HCT116 (cell line): ENCODE measurements around the gene AFDN. TPM values are rescaled to one million over a fixed set of nuclear protein-coding genes. Genes with fewer than 3 reads are reported as not detected.

ENCODE experiments used
- ATAC-seq: fragments of 200-7000 bp; cut with Tn5 transposase; 2 replicates; pipeline ENCODE4 v1.9.1; 2020; ENCODE audit warnings: mild to moderate bottlenecking, moderate library complexity
- BruUV-seq: library from RNA; stranded (reverse); fragments of 400-500 nt; replicated peaks from 2 replicates; lab custom pipeline; 2021; lab: Mats Ljungman, UMichigan
- CTCF ChIA-PET: fragments of 300-600 bp; sonication (Branson Sonifier 250); formaldehyde crosslinking; loops from one replicate; lab custom pipeline; 2021; ENCODE audit warnings: antibody characterized with exemption; lab: Charles Lee
- POLR2A ChIA-PET: fragments of 300-600, 350-600 bp; sonication (Branson Sonifier 250); formaldehyde crosslinking; loops from one replicate; lab custom pipeline; 2021; ENCODE audit warnings: antibody characterized with exemption; lab: Charles Lee
- RAD21 ChIA-PET, 2 experiments: fragments of 300-600 bp; sonication (Branson Sonifier 250); formaldehyde crosslinking; loops; one replicate each; lab custom pipeline; 2023; ENCODE audit warnings: low total read pairs in 2 of 2; ENCODE audit not compliant: uncharacterized antibody in 2 of 2, unreplicated experiment in 2 of 2, low non-redundant PET in 1 of 2; lab: Charles Lee
- DNase-seq: peaks from one replicate; pipeline ENCODE4 v3.0.0-alpha.2; 2010; ENCODE audit warnings: low read depth, low spot score
- H2AFZ ChIP-seq: fragments of 200-600 bp; shearing (Covaris generic), sonication (generic); 2 replicates; pipeline ENCODE4 v1.6.1; 2017; ENCODE audit warnings: low read depth, mixed run types, mixed read lengths, antibody characterized with exemption, low read length; ENCODE audit not compliant: poor library complexity, severe bottlenecking
- H3K27ac ChIP-seq: 2 replicates; pipeline ENCODE4 v1.5.1; 2012; ENCODE audit warnings: low read depth, low read length
- H3K27me3 ChIP-seq: fragments of 200-600 bp; sonication (generic); 2 replicates; pipeline ENCODE4 v1.6.1; 2016; ENCODE audit warnings: mixed run types, low read length, mixed read lengths; ENCODE audit not compliant: insufficient read depth
- H3K36me3 ChIP-seq, 2 experiments: fragments of 200-500 bp in 1 of 2; fragments of 200-600 bp in 1 of 2; sonication (Bioruptor generic) in 1 of 2; sonication (generic) in 1 of 2; 2 replicates each; pipeline versions ENCODE4 v1.5.1 to v1.6.1; 2014 to 2016; ENCODE audit warnings: low read length in 2 of 2, inconsistent platforms in 1 of 2, mixed read lengths in 1 of 2, mixed run types in 1 of 2; ENCODE audit not compliant: insufficient read depth in 2 of 2, control insufficient read depth in 1 of 2
- H3K4me1 ChIP-seq, 2 experiments: fragments of 200-600 bp in 1 of 2; sonication (generic) in 1 of 2; 2 replicates each; pipeline versions ENCODE4 v1.5.1 to v1.6.1; 2012 to 2017; ENCODE audit warnings: low read length in 2 of 2, inconsistent platforms in 1 of 2, mild to moderate bottlenecking in 1 of 2, mixed read lengths in 1 of 2, mixed run types in 1 of 2, moderate library complexity in 1 of 2; ENCODE audit not compliant: insufficient read depth in 2 of 2, control insufficient read depth in 1 of 2
- H3K4me2 ChIP-seq: fragments of 200-600 bp; sonication (generic); 2 replicates; pipeline ENCODE4 v1.6.1; 2017; ENCODE audit warnings: mixed run types, low read length, mixed read lengths
- H3K4me3 ChIP-seq, 2 experiments: fragments of 200-600 bp in 1 of 2; sonication (generic) in 1 of 2; replicated peaks in 1 of 2; 2 replicates each; pipeline ENCODE4 v1.5.1; 2011 to 2016; ENCODE audit warnings: low read length in 2 of 2, control low read depth in 1 of 2, low read depth in 1 of 2, mild to moderate bottlenecking in 1 of 2, mixed read lengths in 1 of 2, mixed run types in 1 of 2
- H3K79me2 ChIP-seq: fragments of 200-600 bp; sonication (generic); 2 replicates; pipeline ENCODE4 v1.6.1; 2017; ENCODE audit warnings: mild to moderate bottlenecking, mixed run types, low read length, moderate library complexity, mixed read lengths; ENCODE audit not compliant: insufficient read depth
- H3K9ac ChIP-seq: fragments of 200-600 bp; sonication (generic); 2 replicates; pipeline ENCODE4 v1.6.1; 2016; ENCODE audit warnings: low read length, mixed read lengths
- H3K9me2 ChIP-seq: fragments of 200-600 bp; sonication (generic), shearing (Covaris generic); 2 replicates; pipeline ENCODE4 v1.6.1; 2017; ENCODE audit warnings: mixed run types, mild to moderate bottlenecking, moderate library complexity; ENCODE audit not compliant: insufficient read depth
- H3K9me3 ChIP-seq, 2 experiments: fragments of 200-500 bp in 1 of 2; fragments of 200-600 bp in 1 of 2; sonication (Bioruptor generic) in 1 of 2; sonication (generic) in 1 of 2; 2 replicates each; pipeline ENCODE4 v1.6.1; 2014 to 2017; ENCODE audit warnings: low read length in 2 of 2, mixed read lengths in 2 of 2, inconsistent platforms in 1 of 2, low read depth in 1 of 2, mild to moderate bottlenecking in 1 of 2, mixed run types in 1 of 2, moderate library complexity in 1 of 2; ENCODE audit not compliant: control insufficient read depth in 1 of 2, insufficient read depth in 1 of 2
- H4K20me1 ChIP-seq: fragments of 200-600 bp; sonication (generic), shearing (Covaris generic); 2 replicates; pipeline ENCODE4 v1.6.1; 2017; ENCODE audit warnings: mixed run types, mild to moderate bottlenecking, moderate library complexity; ENCODE audit not compliant: insufficient read depth
- ATF3 ChIP-seq: IDR thresholded peaks from 2 replicates; pipeline ENCODE4 v1.6.1; 2012
- EZH2 ChIP-seq: fragments of 200-600 bp; sonication (generic); IDR thresholded peaks from 2 replicates; pipeline ENCODE4 v1.6.1; 2017; ENCODE audit warnings: antibody characterized with exemption, mixed run types
- EZH2phosphoT487 ChIP-seq: fragments of 200-600 bp; IDR thresholded peaks from 2 replicates; pipeline ENCODE4 v1.6.1; 2018; ENCODE audit warnings: antibody characterized with exemption, borderline replicate concordance
- POLR2A ChIP-seq: IDR thresholded peaks from 2 replicates; pipeline ENCODE4 v1.7.0; 2011; ENCODE audit warnings: borderline replicate concordance; ENCODE audit not compliant: insufficient read depth, insufficient read length; ENCODE audit errors: extremely low read depth
- RAD21 ChIP-seq: IDR thresholded peaks from 2 replicates; pipeline ENCODE4 v1.6.1; 2012; ENCODE audit warnings: low read depth, mild to moderate bottlenecking
- SIN3A ChIP-seq: IDR thresholded peaks from 2 replicates; pipeline ENCODE4 v1.6.1; 2012; ENCODE audit warnings: low read depth
- SRF ChIP-seq: IDR thresholded peaks from 2 replicates; pipeline ENCODE4 v1.6.1; 2012; ENCODE audit warnings: low read depth
- TCF7L2 ChIP-seq: IDR thresholded peaks from 2 replicates; pipeline ENCODE4 v1.7.0; 2011; ENCODE audit warnings: borderline replicate concordance, inconsistent platforms; ENCODE audit not compliant: insufficient read depth, insufficient read length; ENCODE audit errors: extremely low read depth
- intact Hi-C: fragments of 100-400 bp; cut with micrococcal nuclease; formaldehyde crosslinking; loops from 2 replicates; pipeline ENCODE4 v1.10.0; 2022
- total RNA-seq: library from RNA; stranded (reverse); gene quantifications from one replicate; pipeline ENCODE4 v1.2.1, GENCODE V29; 2021; ENCODE audit not compliant: unreplicated experiment

AFDN gene
- total RNA-seq, 1 experiment from 2014 or later = 59.4 TPM

GRCh38 chr6:167831281-167831828, 4.6 kb downstream of the AFDN start:
- ChIA-PET RAD21 (no interaction called here), POLR2A (no interaction called here), CTCF (no interaction called here)
- no peak for DNase-seq
- Histone ChIP-seq H3K79me2 (peaks cover 89% of the 10 kb centered on the region), H3K4me2 (peak overlapping the region; percentile 55), H3K36me3 (no peaks in the 10 kb centered on the region), H3K27me3 (no peaks in the 10 kb centered on the region), H3K4me3 (no peak overlapping the region), H4K20me1 (peaks cover 36% of the 10 kb centered on the region), H3K9me2 (no peaks in the 10 kb centered on the region), H3K4me1 (peaks cover 10 to 47% of the 10 kb centered on the region in 2 experiments), H2AFZ (no peak overlapping the region), H3K9ac (no peak overlapping the region), H3K9me3 (no peaks in the 10 kb centered on the region), H3K27ac (no peak overlapping the region)
- TF ChIP-seq TCF7L2 (no peak), RAD21 (no peak), SRF (no peak), ATF3 (no peak), POLR2A (no peak), EZH2 (no peak)
- intact Hi-C loops = no loop called here
- no TSS peak for BruUV-seq
- no peak for ATAC-seq

GRCh38 chr6:167832497-167833395, 6.0 kb downstream of the AFDN start:
- no peaks in the 10 kb centered on the region for H3K9me2 ChIP-seq
- no peak overlapping the region for H2AFZ ChIP-seq
- no peaks in the 10 kb centered on the region for H3K9me3 ChIP-seq
- RAD21 ChIA-PET = no interaction called here
- H3K27ac ChIP-seq = no peak overlapping the region
- ATAC-seq = no peak
- CTCF ChIA-PET = no interaction called here
- no peaks in the 10 kb centered on the region for H3K36me3 ChIP-seq
- POLR2A ChIA-PET = no interaction called here
- TF ChIP-seq EZH2phosphoT487 (no peak), SIN3A (no peak)
- H4K20me1 ChIP-seq = peaks cover 41% of the 10 kb centered on the region
- H3K9ac ChIP-seq = no peak overlapping the region
- H3K4me1 ChIP-seq = peaks cover 10 to 46% of the 10 kb centered on the region in 2 experiments
- no peak overlapping the region for H3K4me3 ChIP-seq
- DNase-seq = no peak
- H3K79me2 ChIP-seq = peaks cover 100% of the 10 kb centered on the region
- intact Hi-C loops = no loop called here
- H3K4me2 ChIP-seq = peak overlapping the region; percentile 3; the same call in 1 of the 2 replicates
- no peaks in the 10 kb centered on the region for H3K27me3 ChIP-seq
- BruUV-seq = no TSS peak
